Caco-2 (cell line): Measurements from ENCODE around the gene FAM221B. TPM values are rescaled to one million over a fixed set of nuclear protein-coding genes. Genes with fewer than 3 reads are reported as not detected.

Experiments
- BruUV-seq: library from RNA; stranded (reverse); fragments of 400-500 nt; replicated peaks from 2 replicates; lab custom pipeline; 2021; lab: Mats Ljungman, UMichigan
- CTCF ChIA-PET: fragments of 300-600 bp; sonication (Branson Sonifier 250); formaldehyde crosslinking; loops from one replicate; lab custom pipeline; 2022; ENCODE audit warnings: antibody characterized with exemption; lab: Charles Lee
- POLR2A ChIA-PET: fragments of 300-600 bp; sonication (Branson Sonifier 250); formaldehyde crosslinking; loops from one replicate; lab custom pipeline; 2022; ENCODE audit warnings: antibody characterized with exemption; lab: Charles Lee
- DNase-seq, 2 experiments: peaks; one replicate each; pipeline versions ENCODE4 v3.0.0 to v3.0.0-alpha.2; 2020 to 2022
- H3K27me3 ChIP-seq: replicated peaks from 2 replicates; pipeline ENCODE4 v1.6.0; 2011; ENCODE audit warnings: low read length; ENCODE audit not compliant: control insufficient read depth, insufficient read depth
- H3K36me3 ChIP-seq: 2 replicates; pipeline ENCODE4 v1.5.1; 2011; ENCODE audit warnings: low read length; ENCODE audit not compliant: control insufficient read depth, insufficient read depth
- H3K4me1 ChIP-seq: fragments of 250-450 bp; sonication (Bioruptor Pico); 2 replicates; pipeline ENCODE4 v1.5.1; 2020; ENCODE audit warnings: mild to moderate bottlenecking
- H3K4me3 ChIP-seq: 2 replicates; pipeline ENCODE4 v1.5.1; 2011; ENCODE audit warnings: low read depth, mild to moderate bottlenecking, control low read depth, low read length
- H3K9me3 ChIP-seq: fragments of 250-450 bp; sonication (Bioruptor Pico); 2 replicates; pipeline ENCODE4 v1.5.1; 2020; ENCODE audit warnings: mild to moderate bottlenecking, moderate library complexity
- H3K27ac Mint-ChIP-seq: one replicate; pipeline ENCODE4 v1.8.0; 2022; ENCODE audit warnings: mixed read lengths; ENCODE audit not compliant: unreplicated experiment
- H3K27me3 Mint-ChIP-seq: one replicate; pipeline ENCODE4 v1.8.0; 2022; ENCODE audit warnings: mixed read lengths; ENCODE audit not compliant: insufficient read depth, unreplicated experiment
- H3K36me3 Mint-ChIP-seq: one replicate; pipeline ENCODE4 v1.8.0; 2022; ENCODE audit warnings: mild to moderate bottlenecking, mixed read lengths; ENCODE audit not compliant: insufficient read depth, unreplicated experiment
- H3K4me1 Mint-ChIP-seq: one replicate; pipeline ENCODE4 v1.8.0; 2022; ENCODE audit warnings: low read depth, mixed read lengths; ENCODE audit not compliant: unreplicated experiment
- H3K4me3 Mint-ChIP-seq: one replicate; pipeline ENCODE4 v1.8.0; 2022; ENCODE audit warnings: mild to moderate bottlenecking, moderate library complexity, mixed read lengths; ENCODE audit not compliant: unreplicated experiment
- H3K9me3 Mint-ChIP-seq: one replicate; pipeline ENCODE4 v1.8.0; 2022; ENCODE audit warnings: mixed read lengths; ENCODE audit not compliant: unreplicated experiment
- CTCF ChIP-seq, 2 experiments: fragments of 200-600 bp in 1 of 2; IDR thresholded peaks; 1 replicate in 1 of 2; 2 replicates in 1 of 2; pipeline versions ENCODE4 v1.5.1 to v1.8.0; 2011 to 2022; ENCODE audit warnings: antibody characterized with exemption in 1 of 2, control low read depth in 1 of 2, inconsistent platforms in 1 of 2, low read depth in 1 of 2, low read length in 1 of 2, mild to moderate bottlenecking in 1 of 2, moderate library complexity in 1 of 2; ENCODE audit not compliant: insufficient read depth in 1 of 2, severe bottlenecking in 1 of 2, unreplicated experiment in 1 of 2
- intact Hi-C: fragments of 100-400 bp; cut with micrococcal nuclease; formaldehyde crosslinking; loops from one replicate; pipeline ENCODE4 v1.10.0; 2022; ENCODE audit not compliant: unreplicated experiment
- total RNA-seq: library from RNA; stranded (reverse); gene quantifications from 2 replicates; pipeline ENCODE4 v1.2.3, GENCODE V29; 2022

Gene FAM221B
- total RNA-seq, 1 experiment from 2014 or later = not detected

- no peaks in the 10 kb centered on the region for H3K4me1 Mint-ChIP-seq
- ChIA-PET CTCF (interaction anchor here (0.7 to 1.0 kb wide), 2 partner anchors 9 to 32 kb away, joined by 3 to 4 read pairs; partner anchors contain the start of gene HINT2), POLR2A (no interaction called here)
- H3K9me3 Mint-ChIP-seq = no peaks in the 10 kb centered on the region
- H3K36me3 ChIP-seq = no peaks in the 10 kb centered on the region
- intact Hi-C loops = no loop called here
- no TSS peak for BruUV-seq
- H3K27ac Mint-ChIP-seq = no peak overlapping the region
- no peaks in the 10 kb centered on the region for H3K4me1 ChIP-seq
- H3K36me3 Mint-ChIP-seq = no peaks in the 10 kb centered on the region
- no peak overlapping the region for H3K4me3 ChIP-seq
- no peaks in the 10 kb centered on the region for H3K27me3 ChIP-seq
- no peak for DNase-seq
- no peak overlapping the region for H3K4me3 Mint-ChIP-seq
- H3K27me3 Mint-ChIP-seq = no peaks in the 10 kb centered on the region
- no peaks in the 10 kb centered on the region for H3K9me3 ChIP-seq
- no peak for TF ChIP-seq CTCF (IDR thresholded peaks at IDR 0.05; ENCODE audit: insufficient read depth in 1 of 2, low read depth in 1 of 2, low read length in 1 of 2, severe bottlenecking in 1 of 2, unreplicated experiment in 1 of 2)
Observed at GRCh38 chr9:35822926-35823325, 5.6 kb downstream of the FAM221B start.

DNA sequence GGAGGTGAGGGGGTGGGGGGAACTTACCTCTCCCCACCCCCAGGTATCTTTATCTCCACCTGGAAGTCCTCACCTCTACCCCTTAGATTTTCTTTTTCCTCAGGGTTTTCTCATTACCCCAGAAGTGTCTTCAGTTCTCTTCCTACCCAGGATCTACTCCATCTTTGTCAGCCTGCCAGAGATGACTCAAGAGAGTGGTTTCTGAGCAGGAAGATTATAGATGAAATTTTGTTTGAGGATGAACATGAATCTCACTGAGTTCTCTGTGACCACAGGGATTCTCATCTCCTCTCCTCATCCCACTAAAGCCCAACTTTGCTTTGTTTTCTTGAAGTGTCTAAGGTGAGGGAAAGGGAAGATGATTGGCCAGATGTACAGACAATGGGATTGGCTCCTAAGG, 8.5 kb downstream of the FAM221B start:
- H3K27me3 Mint-ChIP-seq = no peaks in the 10 kb centered on the region
- ChIA-PET CTCF (interaction anchor here (0.9 kb wide), 1 partner anchor 30 kb away, joined by 3 read pairs; no protein-coding TSS in a partner anchor), POLR2A (no interaction called here)
- H3K4me3 Mint-ChIP-seq = no peak overlapping the region
- Histone ChIP-seq H3K9me3 (no peaks in the 10 kb centered on the region), H3K36me3 (no peaks in the 10 kb centered on the region), H3K4me1 (no peaks in the 10 kb centered on the region), H3K4me3 (no peak overlapping the region), H3K27me3 (no peaks in the 10 kb centered on the region)
- DNase-seq = no peak
- H3K4me1 Mint-ChIP-seq = no peaks in the 10 kb centered on the region
- TF ChIP-seq CTCF (IDR thresholded peaks at IDR 0.05; ENCODE audit: insufficient read depth in 1 of 2, low read depth in 1 of 2, low read length in 1 of 2, severe bottlenecking in 1 of 2, unreplicated experiment in 1 of 2) = no peak
- no peak overlapping the region for H3K27ac Mint-ChIP-seq
- no peaks in the 10 kb centered on the region for H3K9me3 Mint-ChIP-seq
- peaks cover 6% of the 10 kb centered on the region for H3K36me3 Mint-ChIP-seq
- BruUV-seq = no TSS peak
- intact Hi-C loops = no loop called here

DNA sequence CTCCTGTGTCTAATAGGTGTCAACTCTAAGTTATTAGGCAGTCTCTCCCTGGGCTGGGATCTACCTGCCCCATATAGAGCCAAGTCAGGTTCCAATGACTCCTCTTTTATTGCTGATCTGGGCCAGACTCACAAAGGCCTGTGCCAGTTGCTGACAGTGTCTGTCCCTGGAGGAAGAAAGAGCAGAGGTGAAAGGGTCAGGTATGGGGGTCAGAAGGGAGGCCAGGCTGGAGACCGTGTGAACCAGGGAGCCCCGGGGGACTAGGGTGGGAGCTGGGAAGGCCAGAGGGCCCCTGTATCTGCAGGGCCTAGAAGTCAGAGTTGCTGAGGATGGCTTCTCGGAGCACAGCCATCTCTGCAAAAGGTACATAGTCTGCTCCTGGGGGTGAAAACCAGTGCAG, 10.2 kb downstream of the FAM221B start:
- no peaks in the 10 kb centered on the region for H3K27me3 Mint-ChIP-seq
- BruUV-seq = no TSS peak
- POLR2A ChIA-PET = no interaction called here
- H3K4me1 Mint-ChIP-seq = peaks cover 9% of the 10 kb centered on the region
- intact Hi-C loops = loop anchor here (5.0 kb wide), 1 partner anchor 71 kb away; the partner anchor contains the start of genes GBA2 and RGP1
- Histone ChIP-seq H3K4me3 (no peak overlapping the region), H3K9me3 (no peaks in the 10 kb centered on the region), H3K27me3 (no peaks in the 10 kb centered on the region), H3K36me3 (no peaks in the 10 kb centered on the region), H3K4me1 (peaks cover 9% of the 10 kb centered on the region)
- CTCF ChIA-PET = no interaction called here
- no peak overlapping the region for H3K4me3 Mint-ChIP-seq
- H3K9me3 Mint-ChIP-seq = no peaks in the 10 kb centered on the region
- no peak for TF ChIP-seq CTCF (IDR thresholded peaks at IDR 0.05; ENCODE audit: insufficient read depth in 1 of 2, low read depth in 1 of 2, low read length in 1 of 2, severe bottlenecking in 1 of 2, unreplicated experiment in 1 of 2)
- no peak for DNase-seq
- H3K27ac Mint-ChIP-seq = no peak overlapping the region
- H3K36me3 Mint-ChIP-seq = peaks cover 16% of the 10 kb centered on the region
